ENCODE measurements around the gene CDH3.

DNA sequence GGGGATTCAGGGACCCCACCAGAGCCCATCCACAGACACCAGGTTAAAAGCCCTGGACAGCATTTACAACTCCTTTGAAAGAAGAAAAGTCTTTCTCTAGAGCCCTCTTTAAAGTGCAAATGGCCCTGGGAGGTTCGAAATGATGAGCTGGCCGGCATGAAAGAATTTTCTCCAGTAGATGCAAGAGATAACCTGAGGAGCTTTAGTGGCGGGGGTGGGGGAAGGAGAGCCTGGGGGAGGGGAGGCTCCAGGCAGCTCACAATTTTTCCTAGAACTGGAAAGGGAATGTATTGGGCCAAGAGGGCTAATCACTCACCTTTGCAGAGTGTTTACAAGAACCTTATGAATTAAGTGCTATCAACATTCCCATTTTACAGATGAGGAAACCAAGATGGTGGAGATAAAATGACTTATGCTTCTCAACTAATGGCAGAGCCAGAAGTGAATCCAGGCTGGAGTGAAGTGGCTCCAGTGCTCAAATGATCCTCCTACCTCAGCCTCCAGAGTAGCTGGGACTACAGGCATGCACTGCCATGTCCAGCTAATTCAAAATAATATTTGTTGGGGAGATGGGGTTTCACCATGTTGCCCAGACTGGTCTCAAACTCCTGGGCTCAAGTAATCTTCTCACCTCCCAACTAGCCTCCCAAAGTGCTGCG lies 87.8 kb downstream of the CDH3 start:
- TF ChIP-seq, protein P1, sequence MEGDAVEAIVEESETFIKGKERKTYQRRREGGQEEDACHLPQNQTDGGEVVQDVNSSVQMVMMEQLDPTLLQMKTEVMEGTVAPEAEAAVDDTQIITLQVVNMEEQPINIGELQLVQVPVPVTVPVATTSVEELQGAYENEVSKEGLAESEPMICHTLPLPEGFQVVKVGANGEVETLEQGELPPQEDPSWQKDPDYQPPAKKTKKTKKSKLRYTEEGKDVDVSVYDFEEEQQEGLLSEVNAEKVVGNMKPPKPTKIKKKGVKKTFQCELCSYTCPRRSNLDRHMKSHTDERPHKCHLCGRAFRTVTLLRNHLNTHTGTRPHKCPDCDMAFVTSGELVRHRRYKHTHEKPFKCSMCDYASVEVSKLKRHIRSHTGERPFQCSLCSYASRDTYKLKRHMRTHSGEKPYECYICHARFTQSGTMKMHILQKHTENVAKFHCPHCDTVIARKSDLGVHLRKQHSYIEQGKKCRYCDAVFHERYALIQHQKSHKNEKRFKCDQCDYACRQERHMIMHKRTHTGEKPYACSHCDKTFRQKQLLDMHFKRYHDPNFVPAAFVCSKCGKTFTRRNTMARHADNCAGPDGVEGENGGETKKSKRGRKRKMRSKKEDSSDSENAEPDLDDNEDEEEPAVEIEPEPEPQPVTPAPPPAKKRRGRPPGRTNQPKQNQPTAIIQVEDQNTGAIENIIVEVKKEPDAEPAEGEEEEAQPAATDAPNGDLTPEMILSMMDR (conservative IDR thresholded peaks at IDR 0.05; ENCODE audit: low read length) = no peak
- no peak for TF ChIP-seq EZH2phosphoT487 (IDR thresholded peaks at IDR 0.05; ENCODE audit: borderline replicate concordance)

Measured in Loucy (cell line).